HG03139 (cell line): ENCODE results near the gene PCID2.

Source experiments
- ATAC-seq: cut with Tn5 transposase; IDR thresholded peaks from one replicate; pipeline ENCODE4 v1.9.1; 2021; ENCODE audit not compliant: unreplicated experiment

PCID2 gene

GRCh38 chr13:113220141-113220598 is 11.7 kb upstream of the PCID2 start:
- ATAC-seq = no peak

GRCh38 chr13:113219256-113219940 is 10.9 kb upstream of the PCID2 start:
- ATAC-seq = no peak

- ATAC-seq = no peak
Observed at GRCh38 chr13:113218586-113218985, 10.1 kb upstream of the PCID2 start.

- no peak for ATAC-seq
Observed at GRCh38 chr13:113216254-113217048, 8.0 kb upstream of the PCID2 start.

GRCh38 chr13:113211774-113212173 is 3.3 kb upstream of the PCID2 start:
- ATAC-seq = no peak

GRCh38 chr13:113210833-113211232 is 2.4 kb upstream of the PCID2 start:
- no peak for ATAC-seq

GRCh38 chr13:113209759-113210421 is 1.4 kb upstream of the PCID2 start:
- ATAC-seq = peak; percentile 34

GRCh38 chr13:113209336-113209758 is 878 bp upstream of the PCID2 start, which contains the start of gene CUL4A:
Gene CUL4A (plus strand): TSS chr13:113209613. CDS start chr13:113209628, 15 bp downstream.
- ATAC-seq = peak; percentile 31

- peak; percentile 8 for ATAC-seq
Observed at GRCh38 chr13:113207890-113208420, 514 bp downstream of the PCID2 start.

GRCh38 chr13:113207460-113207859 is 1.0 kb downstream of the PCID2 start:
- no peak for ATAC-seq

GRCh38 chr13:113205428-113205931 is 3.0 kb downstream of the PCID2 start:
- ATAC-seq = no peak

- no peak for ATAC-seq
Observed at GRCh38 chr13:113204378-113204734, 4.1 kb downstream of the PCID2 start.

- ATAC-seq = no peak
Observed at GRCh38 chr13:113203507-113204377, 4.7 kb downstream of the PCID2 start.

- ATAC-seq = no peak
Observed at GRCh38 chr13:113202912-113203311, 5.6 kb downstream of the PCID2 start.

GRCh38 chr13:113201815-113202214 is 6.7 kb downstream of the PCID2 start:
- ATAC-seq = no peak

GRCh38 chr13:113196970-113197737 is 11.3 kb downstream of the PCID2 start:
- ATAC-seq = no peak

- no peak for ATAC-seq
Observed at GRCh38 chr13:113195360-113195759, 13.1 kb downstream of the PCID2 start.

GRCh38 chr13:113192902-113193301 is 15.6 kb downstream of the PCID2 start:
- no peak for ATAC-seq

GRCh38 chr13:113192279-113192678 is 16.2 kb downstream of the PCID2 start:
- no peak for ATAC-seq

- no peak for ATAC-seq
Observed at GRCh38 chr13:113190181-113190580, 18.3 kb downstream of the PCID2 start.
